Right lobe of liver (tissue), 4 donors: ENCODE measurements around the gene SNF8.

ENCODE experiments used
- POLR2A ChIP-seq: fragments of 450-650 bp; IDR thresholded peaks from one replicate; pipeline ENCODE4 v1.6.1; 2017; ENCODE audit warnings: antibody characterized with exemption, mild to moderate bottlenecking
- TF ChIP-seq, protein P1 (sequence below), 4 donors: fragments of 200-600 bp in 3 of 4; fragments of 450-650 bp in 1 of 4; IDR thresholded peaks; one replicate each; pipeline versions ENCODE4 v1.5.1 to v1.8.0; 2016 to 2022; ENCODE audit warnings: antibody characterized with exemption in 4 of 4, mild to moderate bottlenecking in 2 of 4
- donor health status: DM: no; HTN: no; CAD: no.
- donor health status: DM: no; HTN: no; CAD: no.
- donor health status: DM: no; HTN: yes; CAD: no.

GRCh38 chr17:48893646-48894508 lies 50.8 kb downstream of the SNF8 start:
- TF ChIP-seq, protein P1, sequence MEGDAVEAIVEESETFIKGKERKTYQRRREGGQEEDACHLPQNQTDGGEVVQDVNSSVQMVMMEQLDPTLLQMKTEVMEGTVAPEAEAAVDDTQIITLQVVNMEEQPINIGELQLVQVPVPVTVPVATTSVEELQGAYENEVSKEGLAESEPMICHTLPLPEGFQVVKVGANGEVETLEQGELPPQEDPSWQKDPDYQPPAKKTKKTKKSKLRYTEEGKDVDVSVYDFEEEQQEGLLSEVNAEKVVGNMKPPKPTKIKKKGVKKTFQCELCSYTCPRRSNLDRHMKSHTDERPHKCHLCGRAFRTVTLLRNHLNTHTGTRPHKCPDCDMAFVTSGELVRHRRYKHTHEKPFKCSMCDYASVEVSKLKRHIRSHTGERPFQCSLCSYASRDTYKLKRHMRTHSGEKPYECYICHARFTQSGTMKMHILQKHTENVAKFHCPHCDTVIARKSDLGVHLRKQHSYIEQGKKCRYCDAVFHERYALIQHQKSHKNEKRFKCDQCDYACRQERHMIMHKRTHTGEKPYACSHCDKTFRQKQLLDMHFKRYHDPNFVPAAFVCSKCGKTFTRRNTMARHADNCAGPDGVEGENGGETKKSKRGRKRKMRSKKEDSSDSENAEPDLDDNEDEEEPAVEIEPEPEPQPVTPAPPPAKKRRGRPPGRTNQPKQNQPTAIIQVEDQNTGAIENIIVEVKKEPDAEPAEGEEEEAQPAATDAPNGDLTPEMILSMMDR (IDR thresholded peaks at IDR 0.05) = no peak
- no peak for TF ChIP-seq POLR2A
